IPS DF 6.9 (cell line): Measurements from ENCODE around the gene PRR5L.

Experiments used
- DNase-seq: peaks from one replicate; pipeline ENCODE4 v3.0.0-alpha.2; 2013; ENCODE audit warnings: low read depth, low spot score
- H3K27ac ChIP-seq: one replicate; pipeline ENCODE4 v1.5.1; 2013; ENCODE audit warnings: low read length, control low read depth
- H3K27me3 ChIP-seq: 2 replicates; pipeline ENCODE4 v1.6.1; 2013; ENCODE audit warnings: mild to moderate bottlenecking, low read length; ENCODE audit not compliant: control insufficient read depth, insufficient read depth
- H3K36me3 ChIP-seq: 2 replicates; pipeline ENCODE4 v1.6.1; 2013; ENCODE audit warnings: low read length; ENCODE audit not compliant: control insufficient read depth, insufficient read depth
- H3K4me1 ChIP-seq: 2 replicates; pipeline ENCODE4 v1.6.1; 2013; ENCODE audit warnings: low read length; ENCODE audit not compliant: control insufficient read depth, insufficient read depth
- H3K4me3 ChIP-seq: 2 replicates; pipeline ENCODE4 v1.5.1; 2013; ENCODE audit warnings: mild to moderate bottlenecking, low read length
- H3K9me3 ChIP-seq: 2 replicates; pipeline ENCODE4 v1.6.1; 2013; ENCODE audit warnings: low read length, inconsistent platforms; ENCODE audit not compliant: control insufficient read depth, insufficient read depth
- WGBS: extraction: QIAGEN DNeasy Blood & Tissue Kit; methylation state at CpG from one replicate; pipeline ENCODE4 v1.1.7; 2013; ENCODE audit warnings: mixed read lengths, missing lambda C conversion rate; ENCODE audit not compliant: insufficient read length, insufficient coverage; 5-methylcytosine and 5-hydroxymethylcytosine counted together

Gene PRR5L

GRCh38 chr11:36356201-36356600, 60.1 kb downstream of the PRR5L start:
- Histone ChIP-seq H3K27ac (no peak overlapping the region), H3K4me1 (no peaks in the 10 kb centered on the region), H3K36me3 (no peaks in the 10 kb centered on the region), H3K27me3 (no peaks in the 10 kb centered on the region), H3K9me3 (no peaks in the 10 kb centered on the region), H3K4me3 (no peak overlapping the region)
- no peak for DNase-seq
- WGBS, result no CpG with 5 or more reads among the region's 2 CpGs

- H3K36me3 ChIP-seq, result no peaks in the 10 kb centered on the region
- no peak for DNase-seq
- H3K4me3 ChIP-seq, result no peak overlapping the region
- no CpG with 5 or more reads among the region's 2 CpGs for WGBS
- no peaks in the 10 kb centered on the region for H3K27me3 ChIP-seq
- H3K27ac ChIP-seq, result no peak overlapping the region
- H3K4me1 ChIP-seq, result peaks cover 3% of the 10 kb centered on the region; the same call in 1 of the 2 replicates
- H3K9me3 ChIP-seq, result no peaks in the 10 kb centered on the region
These were observed 61.7 kb downstream of the PRR5L start for GRCh38 chr11:36357831-36358230.

- WGBS, result no CpG with 5 or more reads among the region's 3 CpGs
- no peaks in the 10 kb centered on the region for H3K9me3 ChIP-seq
- no peak overlapping the region for H3K4me3 ChIP-seq
- no peak overlapping the region for H3K27ac ChIP-seq
- H3K27me3 ChIP-seq, result no peaks in the 10 kb centered on the region
- peaks cover 3% of the 10 kb centered on the region; the same call in 1 of the 2 replicates for H3K4me1 ChIP-seq
- DNase-seq, result no peak
- no peaks in the 10 kb centered on the region for H3K36me3 ChIP-seq
These were observed 62.3 kb downstream of the PRR5L start for GRCh38 chr11:36358436-36358835.

- DNase-seq, result no peak
- Histone ChIP-seq H3K4me3 (no peak overlapping the region), H3K36me3 (no peaks in the 10 kb centered on the region), H3K27me3 (no peaks in the 10 kb centered on the region), H3K9me3 (no peaks in the 10 kb centered on the region), H3K27ac (no peak overlapping the region), H3K4me1 (peaks cover 4% of the 10 kb centered on the region; the same call in 1 of the 2 replicates)
- no CpG with 5 or more reads among the region's 3 CpGs for WGBS
These were observed 64.2 kb downstream of the PRR5L start for GRCh38 chr11:36360318-36360717.

GRCh38 chr11:36360826-36361415, 64.8 kb downstream of the PRR5L start:
- no CpG with 5 or more reads among the region's 4 CpGs for WGBS
- Histone ChIP-seq H3K9me3 (no peaks in the 10 kb centered on the region), H3K27ac (no peak overlapping the region), H3K4me3 (no peak overlapping the region), H3K36me3 (no peaks in the 10 kb centered on the region), H3K4me1 (peaks cover 4% of the 10 kb centered on the region; the same call in 1 of the 2 replicates), H3K27me3 (no peaks in the 10 kb centered on the region)
- no peak for DNase-seq

- Histone ChIP-seq H3K36me3 (no peaks in the 10 kb centered on the region), H3K9me3 (no peaks in the 10 kb centered on the region), H3K4me1 (peaks cover 4% of the 10 kb centered on the region; the same call in 1 of the 2 replicates), H3K4me3 (no peak overlapping the region), H3K27ac (no peak overlapping the region), H3K27me3 (no peaks in the 10 kb centered on the region)
- DNase-seq, result no peak
- no CpG with 5 or more reads among the region's 1 CpG for WGBS
These were observed 65.4 kb downstream of the PRR5L start for GRCh38 chr11:36361472-36361871.

GRCh38 chr11:36361901-36362391, 65.9 kb downstream of the PRR5L start:
- WGBS, result no CpG with 5 or more reads among the region's 11 CpGs
- Histone ChIP-seq H3K27ac (no peak overlapping the region), H3K4me3 (no peak overlapping the region), H3K36me3 (no peaks in the 10 kb centered on the region), H3K27me3 (no peaks in the 10 kb centered on the region), H3K9me3 (no peaks in the 10 kb centered on the region), H3K4me1 (peaks cover 4% of the 10 kb centered on the region; the same call in 1 of the 2 replicates)
- DNase-seq, result no peak

- H3K4me1 ChIP-seq, result peaks cover 4% of the 10 kb centered on the region; the same call in 1 of the 2 replicates
- WGBS, result no CpG with 5 or more reads among the region's 4 CpGs
- H3K9me3 ChIP-seq, result no peaks in the 10 kb centered on the region
- DNase-seq, result no peak
- H3K27ac ChIP-seq, result no peak overlapping the region
- H3K27me3 ChIP-seq, result no peaks in the 10 kb centered on the region
- no peak overlapping the region for H3K4me3 ChIP-seq
- no peaks in the 10 kb centered on the region for H3K36me3 ChIP-seq
These were observed 66.8 kb downstream of the PRR5L start for GRCh38 chr11:36362902-36363301.

GRCh38 chr11:36363361-36364268, 67.5 kb downstream of the PRR5L start:
- DNase-seq, result no peak
- Histone ChIP-seq H3K36me3 (no peaks in the 10 kb centered on the region), H3K27ac (no peak overlapping the region), H3K4me1 (peaks cover 4% of the 10 kb centered on the region; the same call in 1 of the 2 replicates), H3K27me3 (no peaks in the 10 kb centered on the region), H3K9me3 (no peaks in the 10 kb centered on the region), H3K4me3 (no peak overlapping the region)
- WGBS, result no CpG with 5 or more reads among the region's 5 CpGs

- no peak for DNase-seq
- Histone ChIP-seq H3K27ac (no peak overlapping the region), H3K9me3 (no peaks in the 10 kb centered on the region), H3K36me3 (no peaks in the 10 kb centered on the region), H3K4me3 (no peak overlapping the region), H3K27me3 (no peaks in the 10 kb centered on the region), H3K4me1 (peaks cover 4% of the 10 kb centered on the region; the same call in 1 of the 2 replicates)
- WGBS, result no CpG with 5 or more reads among the region's 10 CpGs
These were observed 68.7 kb downstream of the PRR5L start for GRCh38 chr11:36364551-36365325.
